Urinary bladder (tissue), 4 donors: Measurements from ENCODE around the gene CYSLTR2. TPM values are rescaled to one million over a fixed set of nuclear protein-coding genes. Genes with fewer than 3 reads are reported as not detected.
A peak's percentile ranks its signal among the peaks of the same experiment; 100 is the strongest.

Source experiments
- DNase-seq: peaks from one replicate; pipeline ENCODE4 v3.0.0-alpha.2; 2015; ENCODE audit errors: extremely low spot score
- H3K27ac ChIP-seq: one replicate; pipeline ENCODE4 v1.5.1; 2013; ENCODE audit warnings: low read depth, mild to moderate bottlenecking, moderate library complexity
- H3K36me3 ChIP-seq: one replicate; pipeline ENCODE4 v1.6.1; 2013; ENCODE audit warnings: mild to moderate bottlenecking, moderate library complexity; ENCODE audit not compliant: insufficient read depth
- H3K4me1 ChIP-seq: one replicate; pipeline ENCODE4 v1.6.1; 2013; ENCODE audit warnings: mild to moderate bottlenecking, moderate library complexity; ENCODE audit not compliant: insufficient read depth
- H3K4me3 ChIP-seq: one replicate; pipeline ENCODE4 v1.5.1; 2013; ENCODE audit warnings: low read depth, low read length
- WGBS: extraction: QIAGEN DNeasy Blood & Tissue Kit; methylation state at CpG from one replicate; pipeline ENCODE4 v1.1.7; 2013; 5-methylcytosine and 5-hydroxymethylcytosine counted together
- polyA plus RNA-seq: library from polyadenylated mRNA; stranded (reverse); fragments of 200-250 nt; gene quantifications from one replicate; pipeline ENCODE4 v1.2.3, GENCODE V29; 2013
- total RNA-seq: library from RNA; depleted of rRNA; stranded (reverse); fragments of >200 nt; gene quantifications from one replicate; pipeline ENCODE4 v1.2.3, GENCODE V29; 2014
- donor health status: healthy with polysubstance abuse.
- donor health status: healthy.

Gene CYSLTR2
- total RNA-seq (1.4 TPM), polyA plus RNA-seq (0.14 TPM)

- H3K27ac ChIP-seq = no peak within 1 kb of the TSS
- H3K36me3 ChIP-seq = no peaks in the 10 kb centered on the region
- no peaks in the 10 kb centered on the region for H3K4me1 ChIP-seq
- WGBS = 48% methylated on average over 1 of the region's 1 CpG
- peak; percentile 66 for DNase-seq
- no peak within 1 kb of the TSS for H3K4me3 ChIP-seq
Observed at GRCh38 chr13:48653472-48653939, at the start of gene CYSLTR2. TSS of gene CYSLTR2 (plus strand) at chr13:48653929. CDS start at chr13:48706818, 52,889 bp downstream.

- 68% methylated on average over 2 of the region's 2 CpGs for WGBS
- Histone ChIP-seq H3K27ac (no peak overlapping the region), H3K4me1 (no peaks in the 10 kb centered on the region), H3K4me3 (no peak overlapping the region), H3K36me3 (no peaks in the 10 kb centered on the region)
- no peak for DNase-seq
Observed at GRCh38 chr13:48615049-48615448, 38.7 kb upstream of the CYSLTR2 start.

- DNase-seq = no peak
- no peak overlapping the region for H3K27ac ChIP-seq
- WGBS = 96% methylated on average over 3 of the region's 3 CpGs
- no peaks in the 10 kb centered on the region for H3K4me1 ChIP-seq
- no peak overlapping the region for H3K4me3 ChIP-seq
- H3K36me3 ChIP-seq = no peaks in the 10 kb centered on the region
Observed at GRCh38 chr13:48618937-48619336, 34.8 kb upstream of the CYSLTR2 start.

- no peak for DNase-seq
- WGBS = 40% methylated on average over 3 of the region's 3 CpGs
- H3K36me3 ChIP-seq = no peaks in the 10 kb centered on the region
- H3K4me3 ChIP-seq = no peak overlapping the region
- no peak overlapping the region for H3K27ac ChIP-seq
- no peaks in the 10 kb centered on the region for H3K4me1 ChIP-seq
Observed at GRCh38 chr13:48621056-48621455, 32.7 kb upstream of the CYSLTR2 start.

- 91% methylated on average over 4 of the region's 4 CpGs for WGBS
- Histone ChIP-seq H3K36me3 (no peaks in the 10 kb centered on the region), H3K4me3 (no peak overlapping the region), H3K4me1 (no peaks in the 10 kb centered on the region), H3K27ac (no peak overlapping the region)
- no peak for DNase-seq
Observed at GRCh38 chr13:48624016-48624415, 29.7 kb upstream of the CYSLTR2 start.

GRCh38 chr13:48624858-48625257 lies 28.9 kb upstream of the CYSLTR2 start:
- WGBS = 63% methylated on average over 4 of the region's 4 CpGs
- no peak for DNase-seq
- Histone ChIP-seq H3K4me3 (no peak overlapping the region), H3K4me1 (no peaks in the 10 kb centered on the region), H3K36me3 (no peaks in the 10 kb centered on the region), H3K27ac (no peak overlapping the region)

GRCh38 chr13:48625413-48626076 lies 28.2 kb upstream of the CYSLTR2 start:
- Histone ChIP-seq H3K4me3 (no peak overlapping the region), H3K27ac (no peak overlapping the region), H3K4me1 (no peaks in the 10 kb centered on the region), H3K36me3 (no peaks in the 10 kb centered on the region)
- 67% methylated on average over 4 of the region's 4 CpGs for WGBS
- DNase-seq = no peak

- no peak overlapping the region for H3K27ac ChIP-seq
- H3K4me3 ChIP-seq = no peak overlapping the region
- peak; percentile 18 for DNase-seq
- H3K36me3 ChIP-seq = no peaks in the 10 kb centered on the region
- no peaks in the 10 kb centered on the region for H3K4me1 ChIP-seq
- WGBS = 13% methylated on average over 1 of the region's 1 CpG
Observed at GRCh38 chr13:48626077-48626449, 27.7 kb upstream of the CYSLTR2 start.

- Histone ChIP-seq H3K27ac (no peak overlapping the region), H3K4me1 (no peaks in the 10 kb centered on the region), H3K36me3 (no peaks in the 10 kb centered on the region), H3K4me3 (no peak overlapping the region)
- no peak for DNase-seq
- WGBS = 85% methylated on average over 2 of the region's 2 CpGs
Observed at GRCh38 chr13:48626726-48627451, 26.8 kb upstream of the CYSLTR2 start.

- H3K36me3 ChIP-seq = no peaks in the 10 kb centered on the region
- WGBS = 90% methylated on average over 4 of the region's 4 CpGs
- no peak overlapping the region for H3K27ac ChIP-seq
- H3K4me3 ChIP-seq = no peak overlapping the region
- no peak for DNase-seq
- no peaks in the 10 kb centered on the region for H3K4me1 ChIP-seq
Observed at GRCh38 chr13:48629277-48629676, 24.5 kb upstream of the CYSLTR2 start.

GRCh38 chr13:48630291-48630690 lies 23.4 kb upstream of the CYSLTR2 start:
- H3K4me3 ChIP-seq = no peak overlapping the region

GRCh38 chr13:48630773-48631172 lies 23.0 kb upstream of the CYSLTR2 start:
- Histone ChIP-seq H3K27ac (no peak overlapping the region), H3K4me3 (no peak overlapping the region), H3K36me3 (no peaks in the 10 kb centered on the region), H3K4me1 (no peaks in the 10 kb centered on the region)
- WGBS = 85% methylated on average over 4 of the region's 4 CpGs
- no peak for DNase-seq

More at GRCh38 chr13:48630291-48630690, 23.4 kb upstream of the CYSLTR2 start:
- no peaks in the 10 kb centered on the region for H3K36me3 ChIP-seq
- WGBS = 95% methylated on average over 1 of the region's 1 CpG
- H3K27ac ChIP-seq = no peak overlapping the region
- no peaks in the 10 kb centered on the region for H3K4me1 ChIP-seq
- DNase-seq = no peak

GRCh38 chr13:48631441-48631840 lies 22.3 kb upstream of the CYSLTR2 start:
- no peak overlapping the region for H3K27ac ChIP-seq

GRCh38 chr13:48633700-48634099 lies 20.0 kb upstream of the CYSLTR2 start:
- Histone ChIP-seq H3K27ac (no peak overlapping the region), H3K36me3 (no peaks in the 10 kb centered on the region), H3K4me3 (no peak overlapping the region), H3K4me1 (no peaks in the 10 kb centered on the region)
- 76% methylated on average over 3 of the region's 3 CpGs for WGBS
- DNase-seq = no peak

More at GRCh38 chr13:48631441-48631840, 22.3 kb upstream of the CYSLTR2 start:
- 36% methylated on average over 1 of the region's 1 CpG for WGBS
- Histone ChIP-seq H3K4me3 (no peak overlapping the region), H3K4me1 (no peaks in the 10 kb centered on the region), H3K36me3 (no peaks in the 10 kb centered on the region)
- no peak for DNase-seq
